GM10266 (cell line): Measurements from ENCODE around the gene RAB35.

Source experiments
- DNase-seq: peaks from one replicate; pipeline ENCODE4 v3.0.0; 2012; ENCODE audit errors: extremely low spot score
- CTCF ChIP-seq: IDR thresholded peaks from 2 replicates; pipeline ENCODE4 v1.5.1; 2012; ENCODE audit warnings: mild to moderate bottlenecking, low read depth; ENCODE audit not compliant: control insufficient read depth, insufficient read depth; ENCODE audit errors: missing control alignments

Gene RAB35

DNA sequence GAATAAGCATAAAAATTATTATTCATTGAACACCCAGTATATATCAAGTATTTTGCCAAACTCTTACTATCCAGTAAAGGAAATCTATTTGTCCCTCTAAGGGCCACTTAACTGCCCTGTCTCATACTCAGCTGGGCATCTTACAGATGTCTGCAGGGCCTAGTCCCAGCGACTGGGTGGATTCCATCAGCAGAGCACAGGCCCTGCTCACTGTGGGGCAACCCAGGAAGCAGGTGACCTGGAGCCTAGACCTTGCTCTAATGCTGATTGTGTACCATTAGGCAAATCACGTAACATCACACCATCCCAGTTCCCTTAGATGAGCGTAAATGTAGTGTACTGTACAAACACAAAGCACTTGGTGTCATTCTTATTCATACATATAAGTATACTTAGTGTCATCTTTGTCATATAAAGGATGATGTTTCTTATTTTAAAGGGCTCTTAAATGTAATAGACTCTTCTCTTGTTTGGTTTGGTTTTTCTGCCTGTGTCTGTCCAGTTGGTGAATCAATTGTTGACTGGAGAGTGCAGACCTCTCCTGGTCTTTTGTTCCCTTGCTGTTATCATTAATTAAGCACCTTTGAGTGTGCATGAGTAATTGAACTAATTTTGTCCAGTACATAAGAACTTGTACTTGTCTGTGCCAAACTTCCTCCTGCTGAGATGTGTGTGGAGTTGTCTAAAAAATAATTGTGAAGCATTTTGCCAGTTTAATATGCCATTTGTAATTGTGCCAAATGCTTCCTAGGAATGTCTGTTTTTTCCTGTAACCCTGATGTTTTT is 49.3 kb downstream of the RAB35 start:
- no peak for DNase-seq
- TF ChIP-seq CTCF = no peak

DNA sequence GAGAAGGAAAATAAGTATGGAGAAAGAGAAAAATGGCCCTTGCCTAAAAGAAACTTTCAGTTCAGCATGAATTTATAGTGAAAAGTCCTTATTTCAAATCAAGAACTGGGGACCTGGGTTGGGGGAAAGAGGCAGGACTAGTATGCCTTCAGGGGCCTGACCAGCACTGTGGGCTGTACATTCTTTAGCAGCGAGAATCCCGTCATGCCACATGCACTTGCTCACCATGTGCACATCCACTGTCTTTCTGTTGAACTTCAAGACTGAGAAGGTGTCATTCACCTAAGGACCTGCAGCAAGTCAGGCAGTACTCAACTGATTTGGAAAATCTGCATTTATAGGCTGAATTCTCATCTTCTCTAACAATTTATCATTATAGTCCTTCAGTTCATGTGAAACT is 50.2 kb downstream of the RAB35 start:
- no peak for TF ChIP-seq CTCF
- no peak for DNase-seq

DNA sequence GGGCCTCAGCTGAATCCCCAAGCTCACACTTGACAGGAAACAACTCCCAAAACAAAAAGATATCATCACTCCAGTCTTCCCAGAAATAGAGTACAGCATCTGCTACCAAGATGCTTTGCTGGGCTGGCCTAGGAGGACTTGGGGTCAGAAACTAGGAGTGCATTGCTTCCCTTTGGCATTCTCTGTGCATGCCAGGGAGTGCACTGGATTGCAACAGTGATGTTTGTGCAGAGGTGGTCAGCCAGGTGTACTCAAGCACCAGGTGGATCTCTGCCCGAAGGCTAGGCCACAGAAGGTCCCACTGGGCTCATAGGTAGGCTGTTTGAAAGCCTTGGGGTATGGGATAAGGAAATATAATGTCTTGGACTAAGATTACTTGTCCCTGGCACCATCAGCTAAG is 51.1 kb downstream of the RAB35 start:
- TF ChIP-seq CTCF = no peak
- DNase-seq = no peak

DNA sequence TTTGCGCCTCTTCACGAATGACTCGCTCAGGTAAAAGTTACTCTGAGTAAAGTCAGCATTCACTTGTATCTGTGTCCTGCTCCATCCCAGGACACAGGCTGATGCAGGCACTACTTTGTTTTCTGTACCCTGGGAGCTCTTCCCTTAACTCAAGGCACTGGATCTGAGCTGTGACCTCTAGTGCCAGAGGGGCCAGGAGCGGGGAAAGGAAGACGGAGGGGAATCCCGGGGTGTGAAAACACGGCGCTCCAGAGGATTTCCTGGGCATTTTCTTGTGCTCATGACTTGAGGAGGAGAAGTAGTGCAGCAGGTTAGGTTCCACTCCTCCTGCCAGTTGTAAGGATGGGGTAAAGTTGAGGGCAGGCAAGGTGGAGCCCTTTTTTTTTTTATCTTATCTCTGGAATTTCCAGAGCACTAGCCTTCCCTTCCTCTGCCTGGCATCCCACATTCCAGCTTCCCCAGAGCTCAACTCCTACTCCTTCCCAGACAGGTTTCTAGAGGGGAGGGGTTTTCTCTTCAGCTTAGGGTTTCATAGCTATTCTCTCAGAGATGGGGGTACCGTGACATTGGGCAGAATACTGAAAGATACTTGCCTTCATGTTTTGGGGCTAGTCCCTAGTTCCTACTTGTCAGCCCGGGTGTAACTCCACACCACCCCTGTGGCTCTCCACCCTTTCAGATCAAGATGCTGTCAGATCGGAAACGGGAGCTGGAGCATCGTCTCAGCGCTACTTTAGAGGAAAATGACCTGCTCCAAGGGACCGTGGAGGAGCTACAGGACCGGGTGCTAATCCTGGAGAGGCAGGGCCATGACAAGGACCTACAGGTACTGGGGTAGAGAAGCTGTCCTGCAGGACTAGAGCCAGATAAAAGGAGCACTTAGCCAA is 52.3 kb downstream of the RAB35 start:
- no peak for TF ChIP-seq CTCF
- DNase-seq = no peak

DNA sequence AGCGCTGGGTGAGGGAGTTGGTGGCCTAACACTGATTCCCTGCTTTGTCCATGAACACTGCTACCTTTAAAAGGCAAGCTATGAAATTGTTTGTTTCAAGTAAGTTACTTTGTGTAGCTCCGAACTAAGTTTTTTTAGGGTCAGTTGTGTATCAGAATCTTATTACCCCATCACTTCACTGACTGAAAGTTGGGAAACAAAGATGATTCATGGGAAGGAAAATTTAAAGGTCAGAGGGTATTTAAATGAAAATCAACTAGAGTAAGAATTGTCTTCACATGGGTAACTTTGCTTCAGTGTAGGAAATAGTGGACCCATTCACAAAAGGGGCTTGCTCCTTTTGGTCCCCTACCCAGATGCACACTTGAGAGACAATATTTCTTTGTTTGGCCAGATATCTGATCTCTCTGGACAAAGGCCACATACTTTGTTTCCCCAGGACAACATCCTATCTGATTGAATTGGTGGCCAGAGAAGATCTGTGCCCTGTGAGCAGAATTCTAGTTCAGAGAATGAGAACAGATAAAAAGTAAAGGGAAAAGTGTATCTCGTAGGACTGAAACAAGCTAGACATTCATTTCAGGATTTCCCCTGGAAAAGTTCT is 53.5 kb downstream of the RAB35 start:
- DNase-seq = no peak
- no peak for TF ChIP-seq CTCF

GRCh38 chr12:120061575-120062214 is 54.9 kb downstream of the RAB35 start:
- TF ChIP-seq CTCF = no peak

More at GRCh38 chr12:120061575-120062214, 54.9 kb downstream of the RAB35 start:
- no peak for DNase-seq
